Measurements from ENCODE around the gene FMO5.
"Not testable (repeated sequence)": the region's sequence is repeated elsewhere in the genome, so short reads cannot be mapped to it uniquely, and the experiment has no call there.

FMO5 gene

GRCh38 chr1:147225193-147225730 lies at the start of gene FMO5:
TSS of gene FMO5 (minus strand) at chr1:147225339. CDS start at chr1:147225029, 310 bp downstream.
- peak; percentile 69 for DNase-seq (ENCODE audit: low spot score)

- peak; percentile 71 for DNase-seq (ENCODE audit: low spot score)
Observed at GRCh38 chr1:147273409-147274336, 48.5 kb upstream of the FMO5 start.

GRCh38 chr1:147272042-147272441 lies 46.9 kb upstream of the FMO5 start:
- no peak for DNase-seq (ENCODE audit: low spot score)

- DNase-seq (ENCODE audit: low spot score): no peak
Observed at GRCh38 chr1:147270721-147271120, 45.6 kb upstream of the FMO5 start.

GRCh38 chr1:147267711-147268110 lies 42.6 kb upstream of the FMO5 start:
- no peak for DNase-seq (ENCODE audit: low spot score)

GRCh38 chr1:147266381-147266780 lies 41.2 kb upstream of the FMO5 start:
- no peak for DNase-seq (ENCODE audit: low spot score)

GRCh38 chr1:147264158-147264768 lies 39.1 kb upstream of the FMO5 start:
- no peak for DNase-seq (ENCODE audit: low spot score)

- no peak for DNase-seq (ENCODE audit: low spot score)
Observed at GRCh38 chr1:147260956-147261355, 35.8 kb upstream of the FMO5 start.

- DNase-seq (ENCODE audit: low spot score): no peak
Observed at GRCh38 chr1:147252540-147252939, 27.4 kb upstream of the FMO5 start.

GRCh38 chr1:147247656-147248238 lies 22.6 kb upstream of the FMO5 start:
- no peak for DNase-seq (ENCODE audit: low spot score)

GRCh38 chr1:147246910-147247655 lies 21.9 kb upstream of the FMO5 start:
- DNase-seq (ENCODE audit: low spot score): no peak

GRCh38 chr1:147246044-147246690 lies 21.0 kb upstream of the FMO5 start:
- no peak for DNase-seq (ENCODE audit: low spot score)

- no peak for DNase-seq (ENCODE audit: low spot score)
Observed at GRCh38 chr1:147245586-147246021, 20.5 kb upstream of the FMO5 start.

- DNase-seq (ENCODE audit: low spot score): no peak
Observed at GRCh38 chr1:147245129-147245528, 20.0 kb upstream of the FMO5 start.

GRCh38 chr1:147243841-147244240 lies 18.7 kb upstream of the FMO5 start:
- DNase-seq (ENCODE audit: low spot score): no peak

GRCh38 chr1:147243228-147243685 lies 18.1 kb upstream of the FMO5 start:
- peak; percentile 43 for DNase-seq (ENCODE audit: low spot score)

- DNase-seq (ENCODE audit: low spot score): peak; percentile 91
Observed at GRCh38 chr1:147242449-147243227, 17.5 kb upstream of the FMO5 start, which contains the start of gene CHD1L. TSS of gene CHD1L (plus strand) at chr1:147242684. CDS start at chr1:147242704, 20 bp downstream.

- DNase-seq (ENCODE audit: low spot score): no peak
Observed at GRCh38 chr1:147241934-147242448, 16.9 kb upstream of the FMO5 start.

GRCh38 chr1:147240131-147240721 lies 15.1 kb upstream of the FMO5 start:
- DNase-seq (ENCODE audit: low spot score): not testable (repeated sequence)
